Lower lobe of right lung (tissue), 2 donors: ENCODE data around the gene CSNK1A1L. TPM values are rescaled to one million over a fixed set of nuclear protein-coding genes. Genes with fewer than 3 reads are reported as not detected.

Experiments used
- ATAC-seq, 2 donors: fragments of 200-7000 bp; cut with Tn5 transposase; one replicate each; pipeline ENCODE4 v1.9.1; 2020 to 2022; ENCODE audit warnings: mild to moderate bottlenecking in 2 of 2, moderate library complexity in 2 of 2
- DNase-seq: peaks from one replicate; pipeline ENCODE4 v3.0.0-alpha.2; 2020
- H3K27ac ChIP-seq: fragments of 200-600 bp; one replicate; pipeline ENCODE4 v1.8.0; 2022
- H3K27me3 ChIP-seq: fragments of 200-600 bp; one replicate; pipeline ENCODE4 v1.8.0; 2022; ENCODE audit warnings: low read depth
- H3K36me3 ChIP-seq: fragments of 200-600 bp; one replicate; pipeline ENCODE4 v1.8.0; 2022; ENCODE audit warnings: mild to moderate bottlenecking
- H3K4me1 ChIP-seq: fragments of 200-600 bp; one replicate; pipeline ENCODE4 v1.8.0; 2022
- H3K4me3 ChIP-seq: fragments of 200-600 bp; one replicate; pipeline ENCODE4 v1.8.0; 2022; ENCODE audit warnings: mild to moderate bottlenecking
- H3K9me3 ChIP-seq: fragments of 200-600 bp; one replicate; pipeline ENCODE4 v1.8.0; 2022
- CTCF ChIP-seq: fragments of 200-600 bp; IDR thresholded peaks from one replicate; pipeline ENCODE4 v1.8.0; 2022; ENCODE audit warnings: antibody characterized with exemption, mild to moderate bottlenecking
- intact Hi-C: fragments of 100-400 bp; cut with DNase I; formaldehyde crosslinking; loops from one replicate; pipeline ENCODE4 v1.11.0; 2022
- total RNA-seq: library from RNA; stranded (reverse); fragmentation: NEBNext Ultra II Directional; extraction: Animal tissue kit (Norgen Biotek cat#: 25700); gene quantifications from one replicate; pipeline ENCODE4 v1.2.1, GENCODE V29; 2021
- donor health status: DM: no; HTN: yes; CAD: no; lungs with severe emphysema.

CSNK1A1L gene
- total RNA-seq, 1 donor from 2014 or later = not detected

GRCh38 chr13:37101201-37101600, 4.3 kb downstream of the CSNK1A1L start:
- DNase-seq (no peak), ATAC-seq (no peak)
- no peaks in the 10 kb centered on the region for H3K36me3 ChIP-seq
- H3K4me1 ChIP-seq = no peaks in the 10 kb centered on the region
- H3K9me3 ChIP-seq = no peaks in the 10 kb centered on the region
- intact Hi-C loops = loop anchor here (10.0 kb wide), 1 partner anchor 504 kb away; no protein-coding TSS in a partner anchor
- H3K27ac ChIP-seq = no peak overlapping the region
- H3K4me3 ChIP-seq = no peak overlapping the region
- H3K27me3 ChIP-seq = peaks cover 5% of the 10 kb centered on the region
- no peak for TF ChIP-seq CTCF

DNA sequence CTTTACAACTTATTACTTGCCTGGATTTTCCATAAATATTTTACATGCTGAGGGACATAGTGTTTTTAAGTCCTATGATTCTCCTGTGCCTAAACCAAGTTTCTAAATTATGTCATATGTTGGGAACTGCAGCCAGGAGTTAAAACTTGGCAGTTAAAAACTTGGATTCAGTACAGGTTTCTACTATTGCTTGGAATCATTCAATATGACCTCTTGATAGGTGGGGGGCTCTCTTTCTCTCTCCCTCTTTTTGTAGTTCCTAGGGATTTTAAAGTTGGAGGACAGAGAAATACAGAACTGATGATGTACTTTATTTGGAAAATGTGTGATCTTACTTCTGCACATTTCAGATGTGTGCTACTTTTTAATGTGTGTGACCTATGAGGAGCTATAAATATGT, 4.7 kb downstream of the CSNK1A1L start:
- H3K27ac ChIP-seq = no peak overlapping the region
- H3K27me3 ChIP-seq = peaks cover 5% of the 10 kb centered on the region
- H3K4me3 ChIP-seq = no peak overlapping the region
- ATAC-seq (no peak), DNase-seq (no peak)
- H3K4me1 ChIP-seq = no peaks in the 10 kb centered on the region
- intact Hi-C loops = loop anchor here (10.0 kb wide), 1 partner anchor 504 kb away; no protein-coding TSS in a partner anchor
- no peaks in the 10 kb centered on the region for H3K36me3 ChIP-seq
- H3K9me3 ChIP-seq = no peaks in the 10 kb centered on the region
- no peak for TF ChIP-seq CTCF

DNA sequence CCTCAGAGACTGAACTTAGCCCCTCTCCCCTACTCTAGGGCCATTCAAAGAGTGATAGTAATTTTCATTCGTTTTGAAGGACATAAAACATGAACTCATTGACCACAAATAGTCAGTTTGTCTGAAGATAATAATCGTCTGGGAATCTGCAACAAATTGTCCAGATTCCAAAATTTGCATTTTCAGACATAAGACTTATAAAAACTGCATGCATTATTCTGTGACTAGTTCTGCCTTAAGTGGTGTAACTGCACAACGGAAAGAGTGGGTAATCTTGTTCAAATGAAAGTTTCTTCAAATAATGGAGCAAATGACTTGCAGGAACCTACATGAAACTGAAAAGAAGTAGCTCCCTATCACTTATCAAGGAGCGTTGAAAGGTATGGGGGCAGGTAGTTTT, 8.4 kb downstream of the CSNK1A1L start:
- ATAC-seq = no peak
- Histone ChIP-seq H3K4me1 (no peaks in the 10 kb centered on the region), H3K27ac (no peak overlapping the region), H3K9me3 (no peaks in the 10 kb centered on the region), H3K4me3 (no peak overlapping the region), H3K27me3 (no peaks in the 10 kb centered on the region), H3K36me3 (no peaks in the 10 kb centered on the region)
- TF ChIP-seq CTCF = no peak
- intact Hi-C loops = no loop called here
- no peak for DNase-seq

DNA sequence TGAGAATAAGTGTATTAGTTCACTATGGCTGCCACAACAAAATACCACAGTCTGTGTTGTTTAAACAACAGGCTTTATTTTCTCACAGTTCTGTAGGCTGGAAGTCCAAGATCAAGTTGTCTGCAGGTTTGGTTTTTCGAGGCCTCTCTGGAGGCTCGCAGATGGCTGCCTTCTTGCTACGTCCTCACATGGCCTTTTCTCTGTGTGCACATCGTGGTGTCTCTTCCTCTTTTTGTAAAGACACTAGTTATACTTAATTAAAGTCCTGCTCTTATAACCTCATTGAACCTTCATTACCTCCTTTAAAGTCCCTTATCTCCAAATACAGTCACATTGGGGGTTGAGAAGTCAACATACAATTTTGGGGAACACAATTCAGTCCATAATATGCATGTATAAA, 10.6 kb downstream of the CSNK1A1L start:
- no peak for ATAC-seq
- intact Hi-C loops = no loop called here
- H3K27me3 ChIP-seq = no peaks in the 10 kb centered on the region

GRCh38 chr13:37094099-37094498, 11.4 kb downstream of the CSNK1A1L start:
- Histone ChIP-seq H3K27me3 (no peaks in the 10 kb centered on the region), H3K27ac (no peak overlapping the region), H3K4me3 (no peak overlapping the region), H3K4me1 (no peaks in the 10 kb centered on the region), H3K9me3 (no peaks in the 10 kb centered on the region), H3K36me3 (no peaks in the 10 kb centered on the region)
- TF ChIP-seq CTCF = no peak
- ATAC-seq = no peak
- intact Hi-C loops = no loop called here
- DNase-seq = no peak

More for the DNA sequence above, 10.6 kb downstream of the CSNK1A1L start:
- DNase-seq = no peak
- Histone ChIP-seq H3K4me3 (no peak overlapping the region), H3K9me3 (no peaks in the 10 kb centered on the region), H3K36me3 (no peaks in the 10 kb centered on the region), H3K27ac (no peak overlapping the region), H3K4me1 (no peaks in the 10 kb centered on the region)
- TF ChIP-seq CTCF = no peak

DNA sequence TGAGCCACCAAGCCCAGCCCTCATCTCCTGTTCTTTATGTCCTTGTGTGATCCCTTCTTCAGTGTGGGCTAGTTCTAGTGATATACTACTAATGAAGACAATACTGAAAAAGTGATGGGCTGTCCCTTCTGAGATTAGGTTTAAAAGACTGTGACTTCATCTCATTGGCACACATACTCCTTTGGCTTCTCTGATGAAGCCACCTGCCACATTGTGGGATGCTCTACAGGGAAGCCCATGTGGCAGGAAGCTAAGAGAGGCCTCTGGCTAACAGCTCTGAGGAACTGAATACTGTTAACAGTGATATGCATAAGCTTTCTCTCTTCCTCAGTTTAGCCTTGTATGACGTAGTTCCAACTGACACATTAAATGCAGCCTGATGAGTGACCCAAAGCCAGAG, 13.6 kb downstream of the CSNK1A1L start:
- no peak for TF ChIP-seq CTCF
- H3K27me3 ChIP-seq = no peaks in the 10 kb centered on the region
- no peak for DNase-seq
- H3K4me1 ChIP-seq = no peaks in the 10 kb centered on the region
- intact Hi-C loops = no loop called here
- no peak overlapping the region for H3K4me3 ChIP-seq
- H3K36me3 ChIP-seq = no peaks in the 10 kb centered on the region
- no peak overlapping the region for H3K27ac ChIP-seq
- H3K9me3 ChIP-seq = no peaks in the 10 kb centered on the region
- ATAC-seq = peak in 1 of 2 donors; percentile 31
